ENCODE results near the gene CCER1.

DNA sequence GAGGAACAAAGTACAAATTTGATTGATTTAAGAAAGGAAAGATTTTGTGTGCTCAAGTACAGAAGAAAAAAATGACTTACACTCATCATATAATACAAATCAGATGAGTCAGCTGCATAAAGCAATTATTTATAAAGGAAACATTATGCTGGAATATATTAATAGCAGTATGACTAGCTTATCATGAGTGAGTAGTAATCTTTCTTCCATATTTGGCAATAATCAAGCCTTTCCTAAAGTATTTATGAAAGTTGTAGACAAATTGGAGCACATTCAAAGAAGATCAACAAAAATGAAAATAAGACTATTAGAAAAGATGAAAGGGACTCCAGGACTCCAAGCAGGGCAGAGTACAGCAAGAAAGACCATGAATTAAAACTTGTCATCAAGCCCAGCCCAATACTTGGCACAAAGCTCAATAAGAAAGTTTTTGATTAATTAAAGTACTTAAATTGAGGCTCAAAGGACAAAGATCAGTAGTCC lies 32.8 kb downstream of the CCER1 start:
- TF ChIP-seq, protein P1, sequence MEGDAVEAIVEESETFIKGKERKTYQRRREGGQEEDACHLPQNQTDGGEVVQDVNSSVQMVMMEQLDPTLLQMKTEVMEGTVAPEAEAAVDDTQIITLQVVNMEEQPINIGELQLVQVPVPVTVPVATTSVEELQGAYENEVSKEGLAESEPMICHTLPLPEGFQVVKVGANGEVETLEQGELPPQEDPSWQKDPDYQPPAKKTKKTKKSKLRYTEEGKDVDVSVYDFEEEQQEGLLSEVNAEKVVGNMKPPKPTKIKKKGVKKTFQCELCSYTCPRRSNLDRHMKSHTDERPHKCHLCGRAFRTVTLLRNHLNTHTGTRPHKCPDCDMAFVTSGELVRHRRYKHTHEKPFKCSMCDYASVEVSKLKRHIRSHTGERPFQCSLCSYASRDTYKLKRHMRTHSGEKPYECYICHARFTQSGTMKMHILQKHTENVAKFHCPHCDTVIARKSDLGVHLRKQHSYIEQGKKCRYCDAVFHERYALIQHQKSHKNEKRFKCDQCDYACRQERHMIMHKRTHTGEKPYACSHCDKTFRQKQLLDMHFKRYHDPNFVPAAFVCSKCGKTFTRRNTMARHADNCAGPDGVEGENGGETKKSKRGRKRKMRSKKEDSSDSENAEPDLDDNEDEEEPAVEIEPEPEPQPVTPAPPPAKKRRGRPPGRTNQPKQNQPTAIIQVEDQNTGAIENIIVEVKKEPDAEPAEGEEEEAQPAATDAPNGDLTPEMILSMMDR (IDR thresholded peaks at IDR 0.05) = no peak
- TF ChIP-seq POLR2A (IDR thresholded peaks at IDR 0.05; ENCODE audit: low read depth) (no peak), POLR2AphosphoS5 (IDR thresholded peaks at IDR 0.05) (no peak)

Measured in esophagus muscularis mucosa (tissue), 3 donors.